ENCODE results near the gene GRK4.
"Not testable (repeated sequence)": the region's sequence is repeated elsewhere in the genome, so short reads cannot be mapped to it uniquely, and the experiment has no call there.

Gene GRK4

DNA sequence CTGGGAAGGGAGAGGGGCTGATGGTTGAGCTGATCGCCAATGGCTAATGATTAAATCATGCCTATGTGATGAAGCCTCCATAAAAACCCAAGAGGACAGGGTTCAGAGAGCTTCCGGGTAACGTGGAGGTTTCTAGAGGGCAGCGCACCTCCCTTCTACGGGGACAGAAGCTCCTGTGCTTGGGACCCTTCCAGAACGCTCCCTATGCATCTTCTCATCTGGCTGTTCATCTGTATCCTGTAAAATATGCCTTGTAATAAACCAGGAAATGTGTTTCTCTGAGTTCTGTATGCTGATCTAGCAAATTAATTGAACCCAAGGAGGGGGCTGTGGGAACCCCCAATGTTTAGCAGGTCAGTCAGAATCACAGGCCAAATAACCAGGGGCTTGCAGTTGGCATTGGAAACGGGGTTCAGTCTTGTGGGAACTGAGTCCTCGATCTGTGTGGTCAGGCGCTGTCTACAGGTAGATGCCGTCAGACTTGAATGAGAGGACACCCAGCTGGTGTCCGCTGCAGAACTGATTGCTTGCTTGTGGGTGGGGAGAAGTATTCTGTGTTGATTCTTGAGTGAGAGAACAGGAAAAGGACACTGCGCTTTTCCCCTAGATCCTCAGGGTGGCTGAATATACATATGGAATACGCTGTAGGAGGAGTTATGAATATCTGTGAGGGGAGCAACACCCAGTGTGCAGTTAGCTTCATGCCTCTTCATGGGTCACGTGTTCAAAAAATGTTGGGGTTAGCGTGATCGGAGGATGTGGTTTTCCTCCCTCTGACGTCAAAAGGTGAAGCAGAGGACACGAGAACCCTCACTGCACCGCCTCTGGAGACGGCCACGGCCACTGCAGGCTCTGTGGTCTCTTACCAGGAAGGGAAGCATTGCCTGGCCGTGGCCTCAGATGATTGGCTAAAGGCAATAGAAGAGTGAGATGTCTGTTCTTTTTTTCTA, 81.8 kb downstream of the GRK4 start:
- TF ChIP-seq, protein P1, sequence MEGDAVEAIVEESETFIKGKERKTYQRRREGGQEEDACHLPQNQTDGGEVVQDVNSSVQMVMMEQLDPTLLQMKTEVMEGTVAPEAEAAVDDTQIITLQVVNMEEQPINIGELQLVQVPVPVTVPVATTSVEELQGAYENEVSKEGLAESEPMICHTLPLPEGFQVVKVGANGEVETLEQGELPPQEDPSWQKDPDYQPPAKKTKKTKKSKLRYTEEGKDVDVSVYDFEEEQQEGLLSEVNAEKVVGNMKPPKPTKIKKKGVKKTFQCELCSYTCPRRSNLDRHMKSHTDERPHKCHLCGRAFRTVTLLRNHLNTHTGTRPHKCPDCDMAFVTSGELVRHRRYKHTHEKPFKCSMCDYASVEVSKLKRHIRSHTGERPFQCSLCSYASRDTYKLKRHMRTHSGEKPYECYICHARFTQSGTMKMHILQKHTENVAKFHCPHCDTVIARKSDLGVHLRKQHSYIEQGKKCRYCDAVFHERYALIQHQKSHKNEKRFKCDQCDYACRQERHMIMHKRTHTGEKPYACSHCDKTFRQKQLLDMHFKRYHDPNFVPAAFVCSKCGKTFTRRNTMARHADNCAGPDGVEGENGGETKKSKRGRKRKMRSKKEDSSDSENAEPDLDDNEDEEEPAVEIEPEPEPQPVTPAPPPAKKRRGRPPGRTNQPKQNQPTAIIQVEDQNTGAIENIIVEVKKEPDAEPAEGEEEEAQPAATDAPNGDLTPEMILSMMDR (IDR thresholded peaks at IDR 0.05), result no peak
- no peak for TF ChIP-seq ZFX (IDR thresholded peaks at IDR 0.05; ENCODE audit: borderline replicate concordance)
- no peak overlapping the region for H3K27ac ChIP-seq

DNA sequence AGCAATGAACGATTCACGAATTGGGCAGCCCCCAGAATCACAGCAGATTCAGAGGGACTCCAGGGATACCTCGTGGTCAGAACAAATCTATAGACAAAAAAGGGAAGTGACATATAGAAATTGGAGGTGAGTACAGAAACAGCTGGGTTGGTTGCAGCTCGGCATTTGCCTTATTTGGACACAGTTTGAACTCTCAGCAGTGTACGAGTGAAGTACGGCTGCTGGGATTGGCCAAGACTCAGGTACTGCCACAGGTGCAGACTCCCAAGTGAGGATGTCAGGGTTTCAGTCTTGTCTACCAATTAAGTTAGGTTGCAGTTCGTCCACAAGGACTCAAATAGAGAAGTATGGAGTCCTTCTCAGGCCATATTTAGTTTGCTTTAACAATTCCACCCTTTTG, 82.8 kb downstream of the GRK4 start:
- TF ChIP-seq ZFX (IDR thresholded peaks at IDR 0.05; ENCODE audit: borderline replicate concordance), result no peak
- H3K27ac ChIP-seq, result no peak overlapping the region

DNA sequence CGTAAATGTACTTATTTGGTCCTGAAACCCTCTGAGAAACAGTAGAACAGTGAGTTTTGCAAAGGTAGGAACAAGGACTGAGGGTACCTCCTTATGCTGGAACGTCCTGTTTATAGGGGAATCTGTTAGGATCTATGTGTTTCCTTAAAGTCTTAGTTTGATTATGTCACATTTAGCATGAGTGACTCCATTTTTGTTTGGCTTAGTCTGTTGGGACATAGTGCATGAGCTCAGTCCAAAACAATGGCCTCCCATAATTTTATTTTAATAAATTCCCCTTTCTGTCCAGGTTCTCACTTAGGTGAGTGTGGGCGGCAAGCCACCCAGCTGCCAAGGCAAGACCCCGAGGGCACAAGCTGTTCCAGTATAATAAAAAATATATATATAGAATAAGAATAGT, 83.3 kb downstream of the GRK4 start:
- no peak for TF ChIP-seq ZFX (IDR thresholded peaks at IDR 0.05; ENCODE audit: borderline replicate concordance)
- TF ChIP-seq, protein P1 (IDR thresholded peaks at IDR 0.05), result no peak
- no peak overlapping the region for H3K27ac ChIP-seq

DNA sequence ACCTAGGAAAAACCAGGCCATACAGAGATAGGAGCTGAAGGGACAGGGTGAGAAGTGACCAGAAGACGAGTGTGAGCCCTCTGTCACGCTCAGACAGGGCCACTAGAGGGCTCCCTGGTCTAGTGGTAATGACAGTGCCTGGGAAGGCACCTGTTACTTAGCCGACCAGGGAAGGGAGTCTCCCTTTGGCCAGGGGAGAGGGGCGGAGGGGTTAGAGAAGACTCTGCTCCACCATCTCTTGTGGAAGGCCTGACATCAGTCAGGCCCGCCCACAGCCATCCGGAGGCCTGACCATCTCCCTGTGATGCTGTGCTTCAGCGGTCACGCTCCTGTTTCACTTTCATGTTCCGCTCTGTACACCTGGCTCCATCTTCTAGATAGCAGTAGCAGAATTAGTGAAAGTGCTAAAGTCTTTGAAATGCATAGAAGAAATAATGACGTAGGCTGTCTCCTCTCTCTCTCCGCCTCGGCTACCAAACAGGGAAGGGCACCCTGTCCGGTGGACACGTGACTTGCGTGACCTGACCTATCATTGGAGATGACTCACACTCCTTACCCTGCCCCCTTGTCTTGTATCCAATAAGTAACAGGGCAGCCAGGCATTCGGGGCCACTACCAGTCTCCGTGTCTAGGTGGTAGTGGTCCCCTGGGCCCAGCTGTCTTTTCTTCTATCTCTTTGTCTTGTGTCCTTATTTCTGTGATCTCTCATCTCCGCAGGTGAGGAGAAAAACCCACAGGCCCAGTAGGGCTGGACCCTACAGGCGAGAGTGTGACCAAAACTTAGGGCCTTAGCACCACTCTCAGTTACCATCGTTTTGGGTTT, 84.3 kb downstream of the GRK4 start:
- H3K27ac ChIP-seq, result no peak overlapping the region
- TF ChIP-seq ZFX (IDR thresholded peaks at IDR 0.05; ENCODE audit: borderline replicate concordance), result no peak
- TF ChIP-seq, protein P1 (IDR thresholded peaks at IDR 0.05), result peak; percentile 93

DNA sequence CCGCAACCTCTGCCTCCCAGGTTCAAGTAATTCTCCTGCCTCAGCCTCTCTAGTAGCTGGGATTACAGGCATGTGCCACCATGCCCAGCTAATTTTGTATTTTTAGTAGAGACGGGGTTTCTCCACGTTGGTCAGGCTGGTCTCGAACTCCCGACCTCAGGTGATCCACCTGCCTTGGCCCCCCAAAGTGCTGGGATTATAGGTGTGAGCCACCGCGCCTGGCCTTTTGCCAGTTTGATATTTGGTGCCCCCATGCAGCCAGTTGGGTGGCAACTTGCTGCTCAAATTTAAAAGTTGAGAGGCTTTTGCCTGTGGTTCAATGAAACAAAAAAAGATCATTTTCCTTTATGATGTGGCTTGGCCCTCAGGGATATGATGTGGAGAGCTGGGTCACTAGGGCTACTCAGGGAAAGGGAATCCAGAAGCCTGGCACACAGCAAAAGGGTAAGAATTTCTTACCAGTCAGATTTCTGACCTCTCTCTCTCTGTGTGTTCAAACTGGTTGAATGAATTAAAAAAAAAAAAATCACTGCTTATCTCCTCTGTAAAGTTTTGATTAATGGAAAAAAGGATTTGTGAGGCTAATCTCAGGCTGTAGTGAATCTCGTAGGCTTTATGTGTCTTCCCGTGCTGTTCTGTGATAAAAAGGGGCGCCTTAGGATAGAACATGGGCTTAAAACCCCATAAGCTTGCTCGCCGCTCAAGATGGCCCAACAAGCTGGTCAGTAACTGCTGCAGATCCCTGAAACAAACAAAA, 87.9 kb downstream of the GRK4 start:
- not testable (repeated sequence) for H3K27ac ChIP-seq

DNA sequence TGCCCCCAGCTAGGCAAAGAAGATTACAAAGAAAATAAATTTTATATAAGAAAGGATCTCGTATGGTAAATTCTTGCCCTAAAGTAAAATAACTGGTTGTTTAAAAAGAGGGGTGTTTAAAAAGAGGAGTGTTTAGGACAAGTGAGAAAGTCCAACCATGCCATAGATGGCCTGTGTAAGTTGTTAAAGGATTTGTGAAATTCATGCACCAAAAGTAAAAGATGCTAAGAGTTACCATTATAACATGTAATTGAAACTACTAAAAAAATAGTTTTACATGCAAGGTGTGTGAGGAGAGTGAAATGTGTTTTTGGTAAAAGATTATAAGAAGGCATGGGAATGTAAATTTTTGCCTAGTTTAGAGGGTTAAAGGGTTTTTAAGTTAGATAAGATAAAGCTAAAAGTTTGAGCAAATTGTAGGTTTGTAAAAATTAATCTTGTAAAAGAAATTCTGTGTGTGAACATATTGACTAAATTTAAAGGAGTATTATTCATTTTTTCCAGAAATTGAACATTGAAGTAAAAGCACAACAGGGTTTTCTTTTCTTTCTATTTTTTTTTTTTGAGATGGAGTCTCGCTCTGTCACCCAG, 90.9 kb downstream of the GRK4 start:
- no peak for TF ChIP-seq ZFX (IDR thresholded peaks at IDR 0.05; ENCODE audit: borderline replicate concordance)
- TF ChIP-seq, protein P1 (IDR thresholded peaks at IDR 0.05), result no peak

DNA sequence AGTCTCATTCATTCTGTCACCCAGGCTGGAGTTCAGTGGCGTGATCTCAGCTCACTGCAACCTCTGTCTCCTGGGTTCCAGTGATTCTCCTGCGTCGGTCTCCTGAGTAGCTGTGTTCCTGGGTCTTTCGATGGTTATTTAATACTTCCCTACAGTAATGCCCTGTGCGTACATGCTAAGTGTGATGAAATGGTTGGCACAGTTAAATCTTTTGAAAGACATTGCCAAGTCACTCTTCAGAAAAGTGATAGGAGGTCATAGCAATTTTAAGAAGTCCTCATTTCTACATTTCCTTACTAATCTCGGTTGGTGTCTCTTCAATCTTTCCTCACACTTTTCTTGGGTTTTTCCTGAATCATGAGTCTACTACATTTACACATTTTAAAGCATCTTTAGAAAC, 96.6 kb downstream of the GRK4 start:
- TF ChIP-seq ZFX (IDR thresholded peaks at IDR 0.05; ENCODE audit: borderline replicate concordance), result no peak
- TF ChIP-seq, protein P1 (IDR thresholded peaks at IDR 0.05), result no peak
- no peak overlapping the region for H3K27ac ChIP-seq

More for the DNA sequence above, 90.9 kb downstream of the GRK4 start:
- H3K27ac ChIP-seq, result no peak overlapping the region

Measured in 22Rv1 (cell line).